ENCODE data around the gene STXBP4.
A peak's percentile ranks its signal among the peaks of the same experiment; 100 is the strongest.

The STXBP4 gene

DNA sequence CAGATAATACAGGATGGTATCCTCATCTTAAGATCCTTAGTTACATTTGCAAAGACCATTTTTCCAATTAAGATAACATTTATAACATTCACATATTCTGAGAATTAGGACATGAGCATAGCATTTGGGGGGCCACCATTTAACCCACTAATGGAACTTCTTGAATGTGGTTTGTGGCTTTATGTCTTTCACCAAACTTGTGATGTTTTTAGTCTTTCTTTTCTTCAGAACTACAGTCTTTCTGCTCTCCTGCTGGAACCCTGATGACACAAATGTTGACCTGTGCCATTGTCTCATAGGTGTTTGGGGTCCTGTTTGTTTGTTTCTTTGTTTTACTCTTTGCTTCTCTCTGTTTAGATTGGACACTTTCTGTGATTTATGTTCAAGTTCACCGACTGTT is 23.3 kb upstream of the STXBP4 start:
- H3K36me3 ChIP-seq (ENCODE audit: insufficient read depth, low read length), result no peaks in the 10 kb centered on the region
- peak overlapping the region; percentile 9 for H3K9ac ChIP-seq (ENCODE audit: low read depth, low read length)
- no peaks in the 10 kb centered on the region for H3K27me3 ChIP-seq (ENCODE audit: control insufficient read depth, insufficient read depth, low read length)
- H3K4me2 ChIP-seq (ENCODE audit: low read length), result no peak overlapping the region
- no peaks in the 10 kb centered on the region for H3K9me3 ChIP-seq (replicated peaks; ENCODE audit: low read length)
- no peak overlapping the region for H3K4me3 ChIP-seq (ENCODE audit: low read length)
- H3K4me1 ChIP-seq (ENCODE audit: control insufficient read depth, insufficient read depth, low read length), result peaks cover 44% of the 10 kb centered on the region

DNA sequence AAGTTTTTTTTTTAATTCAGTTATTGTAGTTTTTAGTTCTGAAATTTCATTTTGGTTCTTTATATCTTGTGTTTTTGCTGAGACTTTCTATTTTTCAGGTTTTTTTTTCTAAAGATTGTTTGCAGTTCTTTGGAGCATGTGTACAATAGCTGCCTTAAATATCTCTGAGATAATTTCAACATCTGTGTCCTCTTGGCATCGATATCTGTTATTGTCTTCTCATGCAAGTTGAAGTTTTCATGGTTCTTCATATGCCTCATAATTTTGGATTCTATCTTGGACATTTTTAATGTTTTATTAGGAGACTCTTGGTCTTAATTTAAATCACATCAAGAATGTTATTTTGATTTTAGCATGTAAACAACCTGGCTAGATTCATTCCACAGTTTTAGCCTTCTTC is 22.9 kb upstream of the STXBP4 start:
- H3K4me1 ChIP-seq (ENCODE audit: control insufficient read depth, insufficient read depth, low read length), result peaks cover 48% of the 10 kb centered on the region
- H3K27me3 ChIP-seq (ENCODE audit: control insufficient read depth, insufficient read depth, low read length), result no peaks in the 10 kb centered on the region
- H3K9me3 ChIP-seq (replicated peaks; ENCODE audit: low read length), result no peaks in the 10 kb centered on the region
- peak overlapping the region; percentile 9 for H3K9ac ChIP-seq (ENCODE audit: low read depth, low read length)
- H3K4me3 ChIP-seq (ENCODE audit: low read length), result no peak overlapping the region
- no peak overlapping the region for H3K4me2 ChIP-seq (ENCODE audit: low read length)
- no peaks in the 10 kb centered on the region for H3K36me3 ChIP-seq (ENCODE audit: insufficient read depth, low read length)

DNA sequence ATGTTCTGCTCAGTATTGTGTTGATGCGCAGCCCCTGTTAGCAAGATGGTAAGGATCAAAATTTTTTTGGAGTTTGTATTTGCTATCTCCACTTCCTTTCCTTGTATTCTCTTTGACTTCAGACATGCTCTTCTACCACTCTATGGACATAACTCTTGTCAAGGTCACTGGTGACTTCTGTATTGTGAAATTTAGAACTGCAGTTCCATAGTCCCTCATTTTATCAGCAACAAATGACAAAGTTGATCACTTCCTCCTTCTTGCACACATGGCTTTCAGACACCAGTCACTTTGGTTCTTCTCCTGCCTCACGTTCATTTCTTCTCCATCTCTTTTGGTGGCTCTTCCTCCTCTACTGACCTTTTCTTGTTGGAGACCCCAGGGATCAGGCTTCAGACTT is 21.2 kb upstream of the STXBP4 start:
- no peak overlapping the region for H3K4me3 ChIP-seq (ENCODE audit: low read length)
- no peaks in the 10 kb centered on the region for H3K27me3 ChIP-seq (ENCODE audit: control insufficient read depth, insufficient read depth, low read length)
- H3K4me1 ChIP-seq (ENCODE audit: control insufficient read depth, insufficient read depth, low read length), result peaks cover 48% of the 10 kb centered on the region
- no peak overlapping the region for H3K4me2 ChIP-seq (ENCODE audit: low read length)
- H3K36me3 ChIP-seq (ENCODE audit: insufficient read depth, low read length), result no peaks in the 10 kb centered on the region
- H3K9ac ChIP-seq (ENCODE audit: low read depth, low read length), result no peak overlapping the region
- no peaks in the 10 kb centered on the region for H3K9me3 ChIP-seq (replicated peaks; ENCODE audit: low read length)

- Histone ChIP-seq H3K4me1 (ENCODE audit: control insufficient read depth, insufficient read depth, low read length) (peaks cover 48% of the 10 kb centered on the region), H3K4me3 (ENCODE audit: low read length) (no peak overlapping the region), H3K27me3 (ENCODE audit: control insufficient read depth, insufficient read depth, low read length) (no peaks in the 10 kb centered on the region), H3K36me3 (ENCODE audit: insufficient read depth, low read length) (peaks cover 3% of the 10 kb centered on the region), H3K9me3 (replicated peaks; ENCODE audit: low read length) (no peaks in the 10 kb centered on the region), H3K9ac (ENCODE audit: low read depth, low read length) (no peak overlapping the region), H3K4me2 (ENCODE audit: low read length) (peak overlapping the region; percentile 42)
Observed at GRCh38 chr17:54948380-54948779, 20.2 kb upstream of the STXBP4 start.

DNA sequence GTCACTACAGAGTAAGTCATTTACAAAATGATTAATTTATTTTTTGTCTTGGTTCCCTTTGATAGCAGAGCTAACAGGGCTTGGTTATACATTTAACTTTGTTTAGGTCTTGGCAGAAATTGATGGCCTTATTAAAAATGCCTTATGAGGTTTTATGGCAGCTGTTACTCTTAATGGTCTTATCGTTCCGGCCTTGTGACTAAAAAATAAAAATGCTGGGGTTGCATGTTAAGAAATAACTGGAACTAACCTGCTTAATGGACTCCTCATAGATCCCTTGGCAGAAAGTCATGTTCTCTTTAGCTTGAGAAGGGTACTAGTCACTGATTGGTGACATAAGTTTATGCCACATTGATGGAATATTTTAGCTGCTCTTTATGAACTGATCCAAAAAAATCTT is 18.4 kb upstream of the STXBP4 start:
- Histone ChIP-seq H3K9ac (ENCODE audit: low read depth, low read length) (no peak overlapping the region), H3K4me3 (ENCODE audit: low read length) (no peak overlapping the region), H3K27me3 (ENCODE audit: control insufficient read depth, insufficient read depth, low read length) (no peaks in the 10 kb centered on the region), H3K4me2 (ENCODE audit: low read length) (no peak overlapping the region), H3K36me3 (ENCODE audit: insufficient read depth, low read length) (peaks cover 7% of the 10 kb centered on the region), H3K4me1 (ENCODE audit: control insufficient read depth, insufficient read depth, low read length) (peaks cover 41% of the 10 kb centered on the region), H3K9me3 (replicated peaks; ENCODE audit: low read length) (no peaks in the 10 kb centered on the region)

- Histone ChIP-seq H3K4me2 (ENCODE audit: low read length) (no peak overlapping the region), H3K9me3 (replicated peaks; ENCODE audit: low read length) (no peaks in the 10 kb centered on the region), H3K27me3 (ENCODE audit: control insufficient read depth, insufficient read depth, low read length) (no peaks in the 10 kb centered on the region), H3K4me1 (ENCODE audit: control insufficient read depth, insufficient read depth, low read length) (peaks cover 32% of the 10 kb centered on the region), H3K36me3 (ENCODE audit: insufficient read depth, low read length) (peaks cover 9% of the 10 kb centered on the region), H3K4me3 (ENCODE audit: low read length) (no peak overlapping the region), H3K9ac (ENCODE audit: low read depth, low read length) (no peak overlapping the region)
Observed at GRCh38 chr17:54951286-54951685, 17.3 kb upstream of the STXBP4 start.

GRCh38 chr17:54956791-54957190 is 11.8 kb upstream of the STXBP4 start:
- peaks cover 57% of the 10 kb centered on the region for H3K36me3 ChIP-seq (ENCODE audit: insufficient read depth, low read length)
- H3K4me1 ChIP-seq (ENCODE audit: control insufficient read depth, insufficient read depth, low read length), result no peaks in the 10 kb centered on the region
- H3K9me3 ChIP-seq (replicated peaks; ENCODE audit: low read length), result no peaks in the 10 kb centered on the region
- no peak overlapping the region for H3K9ac ChIP-seq (ENCODE audit: low read depth, low read length)
- H3K4me3 ChIP-seq (ENCODE audit: low read length), result no peak overlapping the region
- H3K27me3 ChIP-seq (ENCODE audit: control insufficient read depth, insufficient read depth, low read length), result no peaks in the 10 kb centered on the region
- no peak overlapping the region for H3K4me2 ChIP-seq (ENCODE audit: low read length)

- Histone ChIP-seq H3K27me3 (ENCODE audit: control insufficient read depth, insufficient read depth, low read length) (no peaks in the 10 kb centered on the region), H3K36me3 (ENCODE audit: insufficient read depth, low read length) (peaks cover 31% of the 10 kb centered on the region), H3K9me3 (replicated peaks; ENCODE audit: low read length) (no peaks in the 10 kb centered on the region), H3K4me2 (ENCODE audit: low read length) (peak overlapping the region; percentile 80), H3K4me3 (ENCODE audit: low read length) (peak overlapping the region; percentile 92), H3K9ac (ENCODE audit: low read depth, low read length) (peak overlapping the region; percentile 91), H3K4me1 (ENCODE audit: control insufficient read depth, insufficient read depth, low read length) (peaks cover 26% of the 10 kb centered on the region)
Observed at GRCh38 chr17:54967621-54968261, 824 bp upstream of the STXBP4 start.

DNA sequence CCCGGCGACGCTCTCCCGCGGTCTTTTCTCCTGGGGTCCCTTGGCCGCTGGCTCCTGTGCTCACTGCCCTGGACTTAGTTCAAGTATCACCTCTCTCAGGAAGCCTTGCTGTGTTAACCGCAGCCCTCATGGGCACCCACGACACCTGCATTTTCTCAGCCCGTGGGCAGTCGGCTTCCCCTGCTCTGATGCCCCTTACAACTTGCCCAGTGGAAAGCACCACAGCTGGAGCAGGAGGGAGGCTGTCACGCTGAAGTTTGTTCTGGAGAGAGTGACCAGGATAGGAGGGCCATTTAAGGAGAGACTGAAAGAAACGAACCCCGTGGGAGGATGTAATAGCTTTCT is 395 bp downstream of the STXBP4 start:
- H3K27me3 ChIP-seq (ENCODE audit: control insufficient read depth, insufficient read depth, low read length), result no peaks in the 10 kb centered on the region
- peaks cover 26% of the 10 kb centered on the region for H3K4me1 ChIP-seq (ENCODE audit: control insufficient read depth, insufficient read depth, low read length)
- peak overlapping the region; percentile 92 for H3K4me3 ChIP-seq (ENCODE audit: low read length)
- H3K36me3 ChIP-seq (ENCODE audit: insufficient read depth, low read length), result peaks cover 20% of the 10 kb centered on the region
- H3K4me2 ChIP-seq (ENCODE audit: low read length), result peak overlapping the region; percentile 80
- peak overlapping the region; percentile 91 for H3K9ac ChIP-seq (ENCODE audit: low read depth, low read length)
- H3K9me3 ChIP-seq (replicated peaks; ENCODE audit: low read length), result no peaks in the 10 kb centered on the region

GRCh38 chr17:54969658-54970572 is 1.4 kb downstream of the STXBP4 start:
- Histone ChIP-seq H3K4me3 (ENCODE audit: low read length) (peak overlapping the region; percentile 92), H3K27me3 (ENCODE audit: control insufficient read depth, insufficient read depth, low read length) (no peaks in the 10 kb centered on the region), H3K36me3 (ENCODE audit: insufficient read depth, low read length) (peaks cover 10% of the 10 kb centered on the region), H3K4me1 (ENCODE audit: control insufficient read depth, insufficient read depth, low read length) (peaks cover 26% of the 10 kb centered on the region), H3K4me2 (ENCODE audit: low read length) (peak overlapping the region; percentile 80), H3K9me3 (replicated peaks; ENCODE audit: low read length) (no peaks in the 10 kb centered on the region), H3K9ac (ENCODE audit: low read depth, low read length) (peak overlapping the region; percentile 91)

- H3K4me2 ChIP-seq (ENCODE audit: low read length), result no peak overlapping the region
- H3K27me3 ChIP-seq (ENCODE audit: control insufficient read depth, insufficient read depth, low read length), result no peaks in the 10 kb centered on the region
- no peaks in the 10 kb centered on the region for H3K9me3 ChIP-seq (replicated peaks; ENCODE audit: low read length)
- H3K9ac ChIP-seq (ENCODE audit: low read depth, low read length), result no peak overlapping the region
- peaks cover 21% of the 10 kb centered on the region for H3K4me1 ChIP-seq (ENCODE audit: control insufficient read depth, insufficient read depth, low read length)
- no peak overlapping the region for H3K4me3 ChIP-seq (ENCODE audit: low read length)
- no peaks in the 10 kb centered on the region for H3K36me3 ChIP-seq (ENCODE audit: insufficient read depth, low read length)
Observed at GRCh38 chr17:54971147-54971546, 2.6 kb downstream of the STXBP4 start.

DNA sequence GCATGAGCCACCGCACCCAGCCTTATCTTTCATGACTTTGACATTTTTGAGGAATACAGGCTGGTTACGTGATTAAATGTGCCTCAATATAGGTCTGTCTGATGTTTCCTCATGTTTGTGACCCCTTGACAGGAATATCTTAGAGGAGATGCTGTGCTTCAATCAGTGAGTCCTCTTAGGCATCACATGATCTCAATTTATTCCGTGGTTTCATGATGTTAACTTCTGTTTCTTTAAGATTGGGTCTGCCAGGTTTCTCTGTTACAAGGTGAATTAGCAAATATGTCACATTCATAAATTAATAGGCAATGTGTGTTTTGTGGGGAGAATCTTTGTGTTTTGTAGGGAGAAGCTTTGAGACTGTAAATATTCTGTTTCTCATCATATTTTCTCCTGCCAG is 3.3 kb downstream of the STXBP4 start:
- Histone ChIP-seq H3K4me3 (ENCODE audit: low read length) (no peak overlapping the region), H3K9ac (ENCODE audit: low read depth, low read length) (no peak overlapping the region), H3K27me3 (ENCODE audit: control insufficient read depth, insufficient read depth, low read length) (no peaks in the 10 kb centered on the region), H3K36me3 (ENCODE audit: insufficient read depth, low read length) (no peaks in the 10 kb centered on the region), H3K4me1 (ENCODE audit: control insufficient read depth, insufficient read depth, low read length) (peaks cover 14% of the 10 kb centered on the region), H3K9me3 (replicated peaks; ENCODE audit: low read length) (no peaks in the 10 kb centered on the region), H3K4me2 (ENCODE audit: low read length) (no peak overlapping the region)

All from skeletal muscle satellite cell (primary cell).